ENCODE data around the gene DOLPP1. TPM values are rescaled to one million over a fixed set of nuclear protein-coding genes. Genes with fewer than 3 reads are reported as not detected.

Gene DOLPP1
- total RNA-seq, 1 donor from 2014 or later = 21.5 TPM

GRCh38 chr9:129063061-129063460 is 17.9 kb upstream of the DOLPP1 start:
- intact Hi-C loops (cut with micrococcal nuclease) = no loop called here

GRCh38 chr9:129064499-129064908 is 16.4 kb upstream of the DOLPP1 start:
- intact Hi-C loops (cut with micrococcal nuclease) = no loop called here

- intact Hi-C loops (cut with micrococcal nuclease) = no loop called here
Measured at GRCh38 chr9:129068110-129068509, 12.8 kb upstream of the DOLPP1 start.

- intact Hi-C loops (cut with micrococcal nuclease) = loop anchor here (1.0 kb wide), 1 partner anchor 721 kb away; no protein-coding TSS in a partner anchor
Measured at GRCh38 chr9:129068990-129069861, 11.7 kb upstream of the DOLPP1 start.

GRCh38 chr9:129069862-129070641 is 10.9 kb upstream of the DOLPP1 start:
- intact Hi-C loops (cut with micrococcal nuclease) = loop anchor here (1.0 kb wide), 1 partner anchor 720 kb away; no protein-coding TSS in a partner anchor

- intact Hi-C loops (cut with micrococcal nuclease) = no loop called here
Measured at GRCh38 chr9:129070696-129071525, 10.0 kb upstream of the DOLPP1 start.

- intact Hi-C loops (cut with micrococcal nuclease) = loop anchor here (2.0 kb wide), 1 partner anchor 35 kb away; the partner anchor contains the start of gene MIGA2
Measured at GRCh38 chr9:129071526-129072126, 9.3 kb upstream of the DOLPP1 start.

GRCh38 chr9:129072171-129072570 is 8.7 kb upstream of the DOLPP1 start:
- intact Hi-C loops (cut with micrococcal nuclease) = loop anchor here (2.0 kb wide), 1 partner anchor 35 kb away; the partner anchor contains the start of gene MIGA2

- intact Hi-C loops (cut with micrococcal nuclease) = loop anchor here (2.0 kb wide), 1 partner anchor 37 kb away; the partner anchor contains the start of gene MIGA2
Measured at GRCh38 chr9:129073404-129073803, 7.5 kb upstream of the DOLPP1 start.

GRCh38 chr9:129074106-129074505 is 6.8 kb upstream of the DOLPP1 start:
- intact Hi-C loops (cut with micrococcal nuclease) = no loop called here

- intact Hi-C loops (cut with micrococcal nuclease) = no loop called here
Measured at GRCh38 chr9:129075996-129076639, 4.8 kb upstream of the DOLPP1 start.

GRCh38 chr9:129076640-129077037 is 4.3 kb upstream of the DOLPP1 start:
- intact Hi-C loops (cut with micrococcal nuclease) = no loop called here

- intact Hi-C loops (cut with micrococcal nuclease) = no loop called here
Measured at GRCh38 chr9:129077236-129077635, 3.7 kb upstream of the DOLPP1 start.

- intact Hi-C loops (cut with micrococcal nuclease) = no loop called here
Measured at GRCh38 chr9:129078691-129079503, 2.0 kb upstream of the DOLPP1 start.

GRCh38 chr9:129079829-129080228 is 1.1 kb upstream of the DOLPP1 start:
- intact Hi-C loops (cut with micrococcal nuclease) = loop anchor here (2.0 to 5.0 kb wide), 4 partner anchors 51 to 1013 kb away; partner anchors contain the start of genes GLE1, NAIF1 and SH3GLB2

- intact Hi-C loops (cut with micrococcal nuclease) = loop anchor here (2.0 to 5.0 kb wide), 4 partner anchors 51 to 1013 kb away; partner anchors contain the start of genes GLE1, NAIF1 and SH3GLB2
Measured at GRCh38 chr9:129080298-129080600, 662 bp upstream of the DOLPP1 start.

- intact Hi-C loops (cut with micrococcal nuclease) = loop anchor here (1.0 to 5.0 kb wide), 11 partner anchors 29 to 1015 kb away; partner anchors contain the start of genes C9orf78, CRAT, DOLK and GLE1
Measured at GRCh38 chr9:129081388-129081904, 535 bp downstream of the DOLPP1 start.

GRCh38 chr9:129084087-129084486 is 3.2 kb downstream of the DOLPP1 start:
- intact Hi-C loops (cut with micrococcal nuclease) = loop anchor here (5.0 kb wide), 1 partner anchor 582 kb away; the partner anchor contains the start of gene GLE1

- intact Hi-C loops (cut with micrococcal nuclease) = no loop called here
Measured at GRCh38 chr9:129089246-129089645, 8.3 kb downstream of the DOLPP1 start.
